ENCODE data around the gene FBXL3.

DNA sequence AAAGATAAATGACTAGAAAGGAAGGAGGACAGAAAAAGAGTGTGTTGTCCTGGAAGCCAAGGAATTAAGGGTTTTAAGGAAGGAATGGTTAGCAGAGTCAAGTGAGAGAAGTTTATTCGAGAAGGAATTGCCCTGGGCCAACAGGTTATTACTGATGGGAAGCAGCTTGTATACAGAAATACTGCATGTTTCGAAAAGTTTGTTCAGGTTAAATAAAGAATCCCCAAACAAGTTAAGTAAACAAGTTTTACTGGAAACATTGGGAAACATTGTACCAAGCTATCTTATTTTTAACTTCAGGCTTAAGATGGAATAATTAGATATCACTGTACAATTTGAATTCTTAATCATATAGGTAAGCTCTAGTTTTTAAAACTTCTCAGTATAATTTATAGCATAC is 28.2 kb upstream of the FBXL3 start:
- no peak for TF ChIP-seq POLR2AphosphoS5 (IDR thresholded peaks at IDR 0.05)
- TF ChIP-seq, protein P1, sequence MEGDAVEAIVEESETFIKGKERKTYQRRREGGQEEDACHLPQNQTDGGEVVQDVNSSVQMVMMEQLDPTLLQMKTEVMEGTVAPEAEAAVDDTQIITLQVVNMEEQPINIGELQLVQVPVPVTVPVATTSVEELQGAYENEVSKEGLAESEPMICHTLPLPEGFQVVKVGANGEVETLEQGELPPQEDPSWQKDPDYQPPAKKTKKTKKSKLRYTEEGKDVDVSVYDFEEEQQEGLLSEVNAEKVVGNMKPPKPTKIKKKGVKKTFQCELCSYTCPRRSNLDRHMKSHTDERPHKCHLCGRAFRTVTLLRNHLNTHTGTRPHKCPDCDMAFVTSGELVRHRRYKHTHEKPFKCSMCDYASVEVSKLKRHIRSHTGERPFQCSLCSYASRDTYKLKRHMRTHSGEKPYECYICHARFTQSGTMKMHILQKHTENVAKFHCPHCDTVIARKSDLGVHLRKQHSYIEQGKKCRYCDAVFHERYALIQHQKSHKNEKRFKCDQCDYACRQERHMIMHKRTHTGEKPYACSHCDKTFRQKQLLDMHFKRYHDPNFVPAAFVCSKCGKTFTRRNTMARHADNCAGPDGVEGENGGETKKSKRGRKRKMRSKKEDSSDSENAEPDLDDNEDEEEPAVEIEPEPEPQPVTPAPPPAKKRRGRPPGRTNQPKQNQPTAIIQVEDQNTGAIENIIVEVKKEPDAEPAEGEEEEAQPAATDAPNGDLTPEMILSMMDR (IDR thresholded peaks at IDR 0.05), result no peak
- no peak for TF ChIP-seq POLR2A (IDR thresholded peaks at IDR 0.05; ENCODE audit: low read depth)
- TF ChIP-seq EP300 (IDR thresholded peaks at IDR 0.05), result no peak
